ENCODE results near the gene CCDC27. TPM values are rescaled to one million over a fixed set of nuclear protein-coding genes. Genes with fewer than 3 reads are reported as not detected.

Gene CCDC27
- total and polyA plus RNA-seq, 2 of the 13 experiments (the other 11 are each of a cell fraction or from before 2014, with no cell fraction given): not detected

DNA sequence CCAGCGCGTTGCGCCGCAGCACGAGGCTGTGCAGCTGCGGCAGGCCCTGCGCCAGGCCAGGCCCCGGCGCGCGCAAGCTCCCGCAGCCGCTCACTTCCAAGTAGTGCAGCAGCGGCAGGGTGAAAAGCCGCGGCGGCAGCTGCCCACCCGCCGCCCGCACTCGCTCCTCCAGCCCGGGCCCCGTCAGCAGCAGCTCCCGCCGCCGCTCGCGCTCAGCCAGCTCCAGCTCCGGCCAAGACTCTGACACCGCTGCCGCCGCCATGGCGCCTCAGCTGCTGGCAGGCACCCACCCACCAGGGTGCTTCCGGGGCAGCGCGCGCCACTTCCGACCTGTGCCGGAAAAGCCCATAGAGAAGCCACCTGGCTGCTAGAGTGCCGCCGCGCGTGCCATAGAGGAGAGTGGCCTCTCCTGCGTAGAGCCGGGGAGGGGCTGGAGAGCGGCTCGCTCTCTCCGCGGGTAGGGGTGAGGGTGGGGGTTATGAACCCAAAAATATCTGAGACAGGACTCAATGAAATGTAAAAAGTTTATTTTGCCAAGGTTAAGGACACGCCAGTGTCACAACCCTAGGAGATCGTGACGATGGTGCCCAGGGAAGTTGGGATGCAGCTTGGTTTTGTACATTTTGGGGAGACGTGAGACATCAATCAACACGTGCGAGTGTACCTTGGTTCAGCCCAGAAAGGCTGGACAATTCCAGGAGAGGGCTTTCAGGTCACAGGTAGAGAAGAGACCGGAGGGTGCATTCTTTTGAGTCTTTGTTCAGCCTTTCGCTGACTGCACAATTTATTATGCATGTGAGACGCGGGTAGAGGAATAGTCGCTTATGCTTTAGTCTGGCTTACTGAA lies 44.2 kb downstream of the CCDC27 start, which contains the start of gene LRRC47 (continued):
- TF ChIP-seq, protein P1, sequence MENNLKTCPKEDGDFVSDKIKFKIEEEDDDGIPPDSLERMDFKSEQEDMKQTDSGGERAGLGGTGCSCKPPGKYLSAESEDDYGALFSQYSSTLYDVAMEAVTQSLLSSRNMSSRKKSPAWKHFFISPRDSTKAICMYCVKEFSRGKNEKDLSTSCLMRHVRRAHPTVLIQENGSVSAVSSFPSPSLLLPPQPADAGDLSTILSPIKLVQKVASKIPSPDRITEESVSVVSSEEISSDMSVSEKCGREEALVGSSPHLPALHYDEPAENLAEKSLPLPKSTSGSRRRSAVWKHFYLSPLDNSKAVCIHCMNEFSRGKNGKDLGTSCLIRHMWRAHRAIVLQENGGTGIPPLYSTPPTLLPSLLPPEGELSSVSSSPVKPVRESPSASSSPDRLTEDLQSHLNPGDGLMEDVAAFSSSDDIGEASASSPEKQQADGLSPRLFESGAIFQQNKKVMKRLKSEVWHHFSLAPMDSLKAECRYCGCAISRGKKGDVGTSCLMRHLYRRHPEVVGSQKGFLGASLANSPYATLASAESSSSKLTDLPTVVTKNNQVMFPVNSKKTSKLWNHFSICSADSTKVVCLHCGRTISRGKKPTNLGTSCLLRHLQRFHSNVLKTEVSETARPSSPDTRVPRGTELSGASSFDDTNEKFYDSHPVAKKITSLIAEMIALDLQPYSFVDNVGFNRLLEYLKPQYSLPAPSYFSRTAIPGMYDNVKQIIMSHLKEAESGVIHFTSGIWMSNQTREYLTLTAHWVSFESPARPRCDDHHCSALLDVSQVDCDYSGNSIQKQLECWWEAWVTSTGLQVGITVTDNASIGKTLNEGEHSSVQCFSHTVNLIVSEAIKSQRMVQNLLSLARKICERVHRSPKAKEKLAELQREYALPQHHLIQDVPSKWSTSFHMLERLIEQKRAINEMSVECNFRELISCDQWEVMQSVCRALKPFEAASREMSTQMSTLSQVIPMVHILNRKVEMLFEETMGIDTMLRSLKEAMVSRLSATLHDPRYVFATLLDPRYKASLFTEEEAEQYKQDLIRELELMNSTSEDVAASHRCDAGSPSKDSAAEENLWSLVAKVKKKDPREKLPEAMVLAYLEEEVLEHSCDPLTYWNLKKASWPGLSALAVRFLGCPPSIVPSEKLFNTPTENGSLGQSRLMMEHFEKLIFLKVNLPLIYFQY (CRISPR knock-in tag; IDR thresholded peaks at IDR 0.05; ENCODE audit: borderline replicate concordance): no peak
- TF ChIP-seq, protein P2, sequence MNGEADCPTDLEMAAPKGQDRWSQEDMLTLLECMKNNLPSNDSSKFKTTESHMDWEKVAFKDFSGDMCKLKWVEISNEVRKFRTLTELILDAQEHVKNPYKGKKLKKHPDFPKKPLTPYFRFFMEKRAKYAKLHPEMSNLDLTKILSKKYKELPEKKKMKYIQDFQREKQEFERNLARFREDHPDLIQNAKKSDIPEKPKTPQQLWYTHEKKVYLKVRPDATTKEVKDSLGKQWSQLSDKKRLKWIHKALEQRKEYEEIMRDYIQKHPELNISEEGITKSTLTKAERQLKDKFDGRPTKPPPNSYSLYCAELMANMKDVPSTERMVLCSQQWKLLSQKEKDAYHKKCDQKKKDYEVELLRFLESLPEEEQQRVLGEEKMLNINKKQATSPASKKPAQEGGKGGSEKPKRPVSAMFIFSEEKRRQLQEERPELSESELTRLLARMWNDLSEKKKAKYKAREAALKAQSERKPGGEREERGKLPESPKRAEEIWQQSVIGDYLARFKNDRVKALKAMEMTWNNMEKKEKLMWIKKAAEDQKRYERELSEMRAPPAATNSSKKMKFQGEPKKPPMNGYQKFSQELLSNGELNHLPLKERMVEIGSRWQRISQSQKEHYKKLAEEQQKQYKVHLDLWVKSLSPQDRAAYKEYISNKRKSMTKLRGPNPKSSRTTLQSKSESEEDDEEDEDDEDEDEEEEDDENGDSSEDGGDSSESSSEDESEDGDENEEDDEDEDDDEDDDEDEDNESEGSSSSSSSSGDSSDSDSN (CRISPR knock-in tag; IDR thresholded peaks at IDR 0.05): peak; percentile 55; the same call in 1 of the 2 replicates
- TF ChIP-seq MTA1 (CRISPR knock-in tag; IDR thresholded peaks at IDR 0.05; ENCODE audit: borderline replicate concordance) (peak; percentile 54; the same call in 1 of the 2 replicates), KAT8 (CRISPR knock-in tag; IDR thresholded peaks at IDR 0.05) (peak; percentile 97), ATF1 (CRISPR knock-in tag; IDR thresholded peaks at IDR 0.05) (0 out of 2 replicates have a peak, but pooled peaks have one; percentile 19), ZSCAN21 (CRISPR knock-in tag; IDR thresholded peaks at IDR 0.05; ENCODE audit: borderline replicate concordance) (no peak), ZNF557 (CRISPR knock-in tag; IDR thresholded peaks at IDR 0.05) (0 out of 2 replicates have a peak, but pooled peaks have one; percentile 18), SP4 (CRISPR knock-in tag; IDR thresholded peaks at IDR 0.05) (peak; percentile 16; the same call in 1 of the 2 replicates), ZNF143 (CRISPR knock-in tag; IDR thresholded peaks at IDR 0.05) (peak; percentile 62; the same call in 1 of the 2 replicates), ZNF737 (CRISPR knock-in tag; IDR thresholded peaks at IDR 0.05; ENCODE audit: borderline replicate concordance) (no peak), CHD2 (IDR thresholded peaks at IDR 0.05; ENCODE audit: low read depth, low read length) (no peak), ZNF644 (CRISPR knock-in tag; IDR thresholded peaks at IDR 0.05; ENCODE audit: low read depth) (peak; percentile 12; the same call in 1 of the 2 replicates), MTF1 (CRISPR knock-in tag; IDR thresholded peaks at IDR 0.05) (no peak), AKAP8 (CRISPR knock-in tag; IDR thresholded peaks at IDR 0.05) (no peak), CCDC6 (CRISPR knock-in tag; IDR thresholded peaks at IDR 0.05) (peak; percentile 20; the same call in 1 of the 2 replicates), ZNF709 (CRISPR knock-in tag; IDR thresholded peaks at IDR 0.05) (no peak), ELF3 (CRISPR knock-in tag; IDR thresholded peaks at IDR 0.05) (peak; percentile 63; the same call in 1 of the 2 replicates)
- TF ChIP-seq, protein P3, sequence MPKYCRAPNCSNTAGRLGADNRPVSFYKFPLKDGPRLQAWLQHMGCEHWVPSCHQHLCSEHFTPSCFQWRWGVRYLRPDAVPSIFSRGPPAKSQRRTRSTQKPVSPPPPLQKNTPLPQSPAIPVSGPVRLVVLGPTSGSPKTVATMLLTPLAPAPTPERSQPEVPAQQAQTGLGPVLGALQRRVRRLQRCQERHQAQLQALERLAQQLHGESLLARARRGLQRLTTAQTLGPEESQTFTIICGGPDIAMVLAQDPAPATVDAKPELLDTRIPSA (CRISPR knock-in tag; IDR thresholded peaks at IDR 0.05; ENCODE audit: borderline replicate concordance): peak; percentile 82
- TF ChIP-seq, protein P4, sequence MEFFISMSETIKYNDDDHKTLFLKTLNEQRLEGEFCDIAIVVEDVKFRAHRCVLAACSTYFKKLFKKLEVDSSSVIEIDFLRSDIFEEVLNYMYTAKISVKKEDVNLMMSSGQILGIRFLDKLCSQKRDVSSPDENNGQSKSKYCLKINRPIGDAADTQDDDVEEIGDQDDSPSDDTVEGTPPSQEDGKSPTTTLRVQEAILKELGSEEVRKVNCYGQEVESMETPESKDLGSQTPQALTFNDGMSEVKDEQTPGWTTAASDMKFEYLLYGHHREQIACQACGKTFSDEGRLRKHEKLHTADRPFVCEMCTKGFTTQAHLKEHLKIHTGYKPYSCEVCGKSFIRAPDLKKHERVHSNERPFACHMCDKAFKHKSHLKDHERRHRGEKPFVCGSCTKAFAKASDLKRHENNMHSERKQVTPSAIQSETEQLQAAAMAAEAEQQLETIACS (CRISPR knock-in tag; IDR thresholded peaks at IDR 0.05): no peak
